ENCODE data around the gene C1QBP.
"Not testable (repeated sequence)": the region's sequence is repeated elsewhere in the genome, so short reads cannot be mapped to it uniquely, and the experiment has no call there.

C1QBP gene

GRCh38 chr17:5438716-5439445 lies at the start of gene C1QBP:
Gene C1QBP (minus strand): TSS chr17:5439155. CDS start chr17:5439073, 82 bp downstream.
- DNase-seq (ENCODE audit: low read depth in 2 of 2, low spot score in 1 of 2): peak; percentile 78 to 85

GRCh38 chr17:5488752-5489151 lies 49.8 kb upstream of the C1QBP start:
- no peak for DNase-seq (ENCODE audit: low read depth in 2 of 2, low spot score in 1 of 2)

- DNase-seq (ENCODE audit: low read depth in 2 of 2, low spot score in 1 of 2): peak; percentile 94 to 97
Observed at GRCh38 chr17:5486206-5487124, 47.5 kb upstream of the C1QBP start, which contains the start of gene MIS12. Gene MIS12 (plus strand): TSS chr17:5486566. CDS start chr17:5488863, 2,297 bp downstream.

- no peak for DNase-seq (ENCODE audit: low read depth in 2 of 2, low spot score in 1 of 2)
Observed at GRCh38 chr17:5485270-5486205, 46.6 kb upstream of the C1QBP start, which contains the start of gene DERL2. Gene DERL2 (minus strand): TSS chr17:5486178. CDS start chr17:5486161, 17 bp downstream.

GRCh38 chr17:5481451-5481850 lies 42.5 kb upstream of the C1QBP start:
- no peak for DNase-seq (ENCODE audit: low read depth in 2 of 2, low spot score in 1 of 2)

GRCh38 chr17:5480962-5481361 lies 42.0 kb upstream of the C1QBP start:
- DNase-seq (ENCODE audit: low read depth in 2 of 2, low spot score in 1 of 2): no peak

- DNase-seq (ENCODE audit: low read depth in 2 of 2, low spot score in 1 of 2): no peak
Observed at GRCh38 chr17:5478992-5479391, 40.0 kb upstream of the C1QBP start.

- no peak for DNase-seq (ENCODE audit: low read depth in 2 of 2, low spot score in 1 of 2)
Observed at GRCh38 chr17:5473906-5474305, 35.0 kb upstream of the C1QBP start.

GRCh38 chr17:5472511-5472910 lies 33.6 kb upstream of the C1QBP start:
- DNase-seq (ENCODE audit: low read depth in 2 of 2, low spot score in 1 of 2): no peak

GRCh38 chr17:5468075-5468473 lies 29.1 kb upstream of the C1QBP start:
- peak in 1 of 2 donors; percentile 14 for DNase-seq (ENCODE audit: low read depth in 2 of 2, low spot score in 1 of 2)

- DNase-seq (ENCODE audit: low read depth in 2 of 2, low spot score in 1 of 2): no peak
Observed at GRCh38 chr17:5467416-5467815, 28.5 kb upstream of the C1QBP start.

- DNase-seq (ENCODE audit: low read depth in 2 of 2, low spot score in 1 of 2): no peak
Observed at GRCh38 chr17:5466295-5466694, 27.3 kb upstream of the C1QBP start.

GRCh38 chr17:5464717-5465507 lies 26.0 kb upstream of the C1QBP start:
- DNase-seq (ENCODE audit: low read depth in 2 of 2, low spot score in 1 of 2): no peak

- no peak for DNase-seq (ENCODE audit: low read depth in 2 of 2, low spot score in 1 of 2)
Observed at GRCh38 chr17:5446786-5447185, 7.8 kb upstream of the C1QBP start.

GRCh38 chr17:5444209-5444608 lies 5.3 kb upstream of the C1QBP start:
- DNase-seq (ENCODE audit: low read depth in 2 of 2, low spot score in 1 of 2): no peak

GRCh38 chr17:5443728-5444127 lies 4.8 kb upstream of the C1QBP start:
- no peak for DNase-seq (ENCODE audit: low read depth in 2 of 2, low spot score in 1 of 2)

- no peak for DNase-seq (ENCODE audit: low read depth in 2 of 2, low spot score in 1 of 2)
Observed at GRCh38 chr17:5439446-5439764, 450 bp upstream of the C1QBP start.

GRCh38 chr17:5437721-5438317 lies 1.1 kb downstream of the C1QBP start:
- DNase-seq (ENCODE audit: low read depth in 2 of 2, low spot score in 1 of 2): no peak

GRCh38 chr17:5435781-5436315 lies 3.1 kb downstream of the C1QBP start:
- DNase-seq (ENCODE audit: low read depth in 2 of 2, low spot score in 1 of 2): not testable (repeated sequence)

- no peak for DNase-seq (ENCODE audit: low read depth in 2 of 2, low spot score in 1 of 2)
Observed at GRCh38 chr17:5434984-5435383, 4.0 kb downstream of the C1QBP start.
